Measurements from ENCODE around the gene GPR12.

DNA sequence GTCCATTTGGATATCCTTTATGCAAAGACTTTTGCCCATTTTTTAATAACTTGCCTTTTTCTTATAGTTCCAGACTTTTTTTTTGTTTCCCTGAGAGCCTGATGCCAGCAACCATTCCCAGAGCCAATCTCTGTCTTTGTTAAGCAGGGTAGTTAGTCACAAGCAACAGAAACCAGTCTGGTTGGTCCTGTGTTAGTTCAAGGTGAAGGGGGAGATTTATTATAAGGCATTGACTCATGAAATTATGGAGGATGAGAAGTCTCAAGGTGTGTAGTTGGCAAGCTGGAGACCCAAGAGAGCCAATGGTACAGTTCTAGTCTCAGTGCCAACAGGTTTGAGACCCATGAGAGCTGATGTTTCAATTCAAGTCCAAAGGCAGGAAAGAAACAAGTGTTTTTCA is 33.0 kb downstream of the GPR12 start:
- TF ChIP-seq, protein P1, sequence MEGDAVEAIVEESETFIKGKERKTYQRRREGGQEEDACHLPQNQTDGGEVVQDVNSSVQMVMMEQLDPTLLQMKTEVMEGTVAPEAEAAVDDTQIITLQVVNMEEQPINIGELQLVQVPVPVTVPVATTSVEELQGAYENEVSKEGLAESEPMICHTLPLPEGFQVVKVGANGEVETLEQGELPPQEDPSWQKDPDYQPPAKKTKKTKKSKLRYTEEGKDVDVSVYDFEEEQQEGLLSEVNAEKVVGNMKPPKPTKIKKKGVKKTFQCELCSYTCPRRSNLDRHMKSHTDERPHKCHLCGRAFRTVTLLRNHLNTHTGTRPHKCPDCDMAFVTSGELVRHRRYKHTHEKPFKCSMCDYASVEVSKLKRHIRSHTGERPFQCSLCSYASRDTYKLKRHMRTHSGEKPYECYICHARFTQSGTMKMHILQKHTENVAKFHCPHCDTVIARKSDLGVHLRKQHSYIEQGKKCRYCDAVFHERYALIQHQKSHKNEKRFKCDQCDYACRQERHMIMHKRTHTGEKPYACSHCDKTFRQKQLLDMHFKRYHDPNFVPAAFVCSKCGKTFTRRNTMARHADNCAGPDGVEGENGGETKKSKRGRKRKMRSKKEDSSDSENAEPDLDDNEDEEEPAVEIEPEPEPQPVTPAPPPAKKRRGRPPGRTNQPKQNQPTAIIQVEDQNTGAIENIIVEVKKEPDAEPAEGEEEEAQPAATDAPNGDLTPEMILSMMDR (conservative IDR thresholded peaks at IDR 0.05; ENCODE audit: low read depth in 2 of 2): no peak
- TF ChIP-seq, protein P2, sequence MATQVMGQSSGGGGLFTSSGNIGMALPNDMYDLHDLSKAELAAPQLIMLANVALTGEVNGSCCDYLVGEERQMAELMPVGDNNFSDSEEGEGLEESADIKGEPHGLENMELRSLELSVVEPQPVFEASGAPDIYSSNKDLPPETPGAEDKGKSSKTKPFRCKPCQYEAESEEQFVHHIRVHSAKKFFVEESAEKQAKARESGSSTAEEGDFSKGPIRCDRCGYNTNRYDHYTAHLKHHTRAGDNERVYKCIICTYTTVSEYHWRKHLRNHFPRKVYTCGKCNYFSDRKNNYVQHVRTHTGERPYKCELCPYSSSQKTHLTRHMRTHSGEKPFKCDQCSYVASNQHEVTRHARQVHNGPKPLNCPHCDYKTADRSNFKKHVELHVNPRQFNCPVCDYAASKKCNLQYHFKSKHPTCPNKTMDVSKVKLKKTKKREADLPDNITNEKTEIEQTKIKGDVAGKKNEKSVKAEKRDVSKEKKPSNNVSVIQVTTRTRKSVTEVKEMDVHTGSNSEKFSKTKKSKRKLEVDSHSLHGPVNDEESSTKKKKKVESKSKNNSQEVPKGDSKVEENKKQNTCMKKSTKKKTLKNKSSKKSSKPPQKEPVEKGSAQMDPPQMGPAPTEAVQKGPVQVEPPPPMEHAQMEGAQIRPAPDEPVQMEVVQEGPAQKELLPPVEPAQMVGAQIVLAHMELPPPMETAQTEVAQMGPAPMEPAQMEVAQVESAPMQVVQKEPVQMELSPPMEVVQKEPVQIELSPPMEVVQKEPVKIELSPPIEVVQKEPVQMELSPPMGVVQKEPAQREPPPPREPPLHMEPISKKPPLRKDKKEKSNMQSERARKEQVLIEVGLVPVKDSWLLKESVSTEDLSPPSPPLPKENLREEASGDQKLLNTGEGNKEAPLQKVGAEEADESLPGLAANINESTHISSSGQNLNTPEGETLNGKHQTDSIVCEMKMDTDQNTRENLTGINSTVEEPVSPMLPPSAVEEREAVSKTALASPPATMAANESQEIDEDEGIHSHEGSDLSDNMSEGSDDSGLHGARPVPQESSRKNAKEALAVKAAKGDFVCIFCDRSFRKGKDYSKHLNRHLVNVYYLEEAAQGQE (IDR thresholded peaks at IDR 0.05; ENCODE audit: unreplicated experiment): no peak
- TF ChIP-seq EZH2 (IDR thresholded peaks at IDR 0.05; ENCODE audit: low read depth, unreplicated experiment) (no peak), POLR2AphosphoS5 (IDR thresholded peaks at IDR 0.05; ENCODE audit: low read depth) (no peak), ZNF114 (CRISPR knock-in tag; IDR thresholded peaks at IDR 0.05) (no peak), ZNF331 (CRISPR knock-in tag; IDR thresholded peaks at IDR 0.05; ENCODE audit: low read depth) (no peak), EZH2phosphoT487 (IDR thresholded peaks at IDR 0.05; ENCODE audit: unreplicated experiment) (no peak), JUNB (IDR thresholded peaks at IDR 0.05; ENCODE audit: unreplicated experiment) (no peak)

Data from GM23338 (cell line).